Mesodermal cell (in vitro differentiated cells): ENCODE measurements around the gene ADGRD1.

Source experiments
- H3K27ac ChIP-seq: 2 replicates; pipeline ENCODE4 v1.7.0; 2013; ENCODE audit warnings: mild to moderate bottlenecking, low read depth, low read length, moderate library complexity; ENCODE audit not compliant: severe bottlenecking
- H3K36me3 ChIP-seq: 2 replicates; pipeline ENCODE4 v1.7.1; 2013; ENCODE audit warnings: mild to moderate bottlenecking, low read length, moderate library complexity; ENCODE audit not compliant: control insufficient read depth, insufficient read depth
- H3K4me1 ChIP-seq: one replicate; pipeline ENCODE4 v1.7.1; 2013; ENCODE audit warnings: mild to moderate bottlenecking, low read length; ENCODE audit not compliant: insufficient read depth, control insufficient read depth, poor library complexity, severe bottlenecking
- H3K4me3 ChIP-seq: 2 replicates; pipeline ENCODE4 v1.7.0; 2013; ENCODE audit warnings: low read length, control low read depth, mild to moderate bottlenecking; ENCODE audit not compliant: insufficient read depth, poor library complexity, severe bottlenecking; ENCODE audit errors: extremely low read depth
- H3K9me3 ChIP-seq: 2 replicates; pipeline ENCODE4 v1.7.1; 2013; ENCODE audit warnings: mild to moderate bottlenecking, low read length, moderate library complexity; ENCODE audit not compliant: control insufficient read depth
- WGBS, 2 experiments: methylation state at CpG; one replicate each; pipeline ENCODE4 v1.1.5; 2013; ENCODE audit warnings: missing lambda C conversion rate in 2 of 2; ENCODE audit not compliant: insufficient coverage in 2 of 2; 5-methylcytosine and 5-hydroxymethylcytosine counted together

Gene ADGRD1

DNA sequence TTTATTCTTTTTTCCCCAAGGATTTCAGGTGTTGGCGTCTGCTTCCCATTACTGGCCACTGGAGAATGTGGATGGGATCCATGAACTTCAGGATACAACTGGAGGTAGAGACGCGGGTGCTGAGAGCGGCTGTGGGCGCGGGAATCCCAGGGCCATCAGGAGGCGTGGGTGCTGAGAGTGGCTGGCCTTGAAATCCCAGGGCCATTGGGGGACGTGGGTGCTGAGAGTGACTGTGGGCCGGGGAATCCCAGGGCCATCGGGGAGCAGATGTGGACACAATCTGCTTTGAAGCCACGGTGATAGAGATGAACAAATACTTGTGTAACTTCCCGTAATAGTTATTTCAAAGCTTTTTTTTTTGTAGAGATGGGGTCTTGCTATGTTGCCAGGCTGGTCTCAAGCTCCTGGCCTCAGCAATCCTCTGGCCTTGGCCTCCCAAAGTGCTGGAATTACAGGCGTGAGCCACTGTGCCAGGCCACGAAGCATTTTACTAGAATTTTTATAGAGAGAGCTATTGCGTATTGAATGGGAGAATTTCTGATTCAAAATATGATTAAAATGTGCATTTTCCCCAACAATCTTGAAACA, 12.8 kb downstream of the ADGRD1 start:
- H3K4me3 ChIP-seq, result no peak overlapping the region
- H3K9me3 ChIP-seq, result no peaks in the 10 kb centered on the region
- H3K36me3 ChIP-seq, result no peaks in the 10 kb centered on the region
- no peak overlapping the region for H3K27ac ChIP-seq
- no peaks in the 10 kb centered on the region for H3K4me1 ChIP-seq
- WGBS, 2 experiments, result 91 to 96% methylated on average over 6 to 13 of the region's 15 CpGs

DNA sequence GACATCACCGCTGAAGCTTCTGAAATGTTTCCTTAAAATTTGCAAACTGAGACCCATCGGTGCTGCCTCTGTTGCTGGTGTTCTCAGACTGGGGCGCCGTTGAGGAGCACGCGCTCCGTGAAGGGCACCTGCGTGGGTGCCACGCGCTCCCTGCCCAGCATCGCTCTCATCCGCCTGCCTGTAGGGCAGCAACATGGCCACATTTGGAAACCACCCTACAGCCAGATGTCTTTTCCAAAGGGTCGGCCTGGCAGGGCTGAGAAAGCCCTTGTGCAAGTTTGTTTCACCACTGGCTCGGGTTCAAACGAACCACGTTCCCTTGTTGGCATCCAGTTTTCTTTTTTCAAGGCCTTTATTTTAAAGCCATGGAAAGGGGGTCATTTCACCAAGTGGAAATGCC, 13.9 kb downstream of the ADGRD1 start:
- H3K36me3 ChIP-seq, result no peaks in the 10 kb centered on the region
- no peak overlapping the region for H3K4me3 ChIP-seq
- 93 to 95% methylated on average over 16 of the region's 16 CpGs for WGBS, 2 experiments
- H3K9me3 ChIP-seq, result no peaks in the 10 kb centered on the region
- no peak overlapping the region for H3K27ac ChIP-seq
- no peaks in the 10 kb centered on the region for H3K4me1 ChIP-seq

DNA sequence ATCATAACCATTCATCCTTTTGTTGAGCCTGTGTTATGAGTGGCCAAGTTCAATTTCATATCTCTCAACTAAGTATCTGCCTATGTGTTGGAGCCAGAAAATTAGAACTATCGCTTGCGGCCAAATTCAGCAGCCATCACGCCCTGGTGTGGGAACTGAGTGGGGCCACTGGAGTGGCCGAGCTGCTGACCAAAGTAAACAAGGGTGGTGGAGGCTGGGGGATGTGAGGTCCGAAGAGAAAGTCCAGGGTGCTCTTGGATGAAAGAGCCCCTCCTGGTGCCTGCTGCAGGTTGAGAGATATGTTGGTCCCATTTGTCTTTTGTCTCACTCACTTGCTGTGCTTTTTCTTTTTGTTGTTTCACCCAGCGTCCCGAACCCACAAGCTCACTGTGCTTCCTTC, 14.9 kb downstream of the ADGRD1 start:
- WGBS, 2 experiments, result 86 to 97% methylated on average over 5 of the region's 7 CpGs
- H3K4me1 ChIP-seq, result no peaks in the 10 kb centered on the region
- no peaks in the 10 kb centered on the region for H3K36me3 ChIP-seq
- H3K4me3 ChIP-seq, result no peak overlapping the region
- no peak overlapping the region for H3K27ac ChIP-seq
- H3K9me3 ChIP-seq, result no peaks in the 10 kb centered on the region

DNA sequence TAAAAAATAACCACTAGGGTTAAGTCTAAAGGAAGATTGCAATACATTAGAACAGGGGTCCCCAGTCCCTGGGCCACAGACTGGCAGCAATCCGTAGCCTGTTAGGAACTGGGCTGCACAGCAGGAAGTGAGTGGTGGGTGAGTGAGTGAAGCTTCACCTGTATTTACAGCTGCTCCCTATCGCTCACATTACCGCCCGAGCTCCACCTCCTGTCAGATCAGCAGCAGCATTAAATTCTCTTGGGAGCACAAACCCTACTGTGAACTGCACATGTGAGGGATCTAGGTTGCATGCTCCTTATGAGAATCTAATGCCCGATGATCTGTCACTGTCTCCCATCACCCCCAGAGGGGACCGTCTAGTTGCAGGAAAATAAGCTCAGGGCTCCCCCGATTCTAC, 15.5 kb downstream of the ADGRD1 start:
- Histone ChIP-seq H3K9me3 (no peaks in the 10 kb centered on the region), H3K27ac (no peak overlapping the region), H3K4me3 (no peak overlapping the region), H3K36me3 (no peaks in the 10 kb centered on the region), H3K4me1 (no peaks in the 10 kb centered on the region)
- 78% methylated on average over 3 of the region's 7 CpGs; no CpG with 5 or more reads in 1 of the 2 experiments for WGBS, 2 experiments

DNA sequence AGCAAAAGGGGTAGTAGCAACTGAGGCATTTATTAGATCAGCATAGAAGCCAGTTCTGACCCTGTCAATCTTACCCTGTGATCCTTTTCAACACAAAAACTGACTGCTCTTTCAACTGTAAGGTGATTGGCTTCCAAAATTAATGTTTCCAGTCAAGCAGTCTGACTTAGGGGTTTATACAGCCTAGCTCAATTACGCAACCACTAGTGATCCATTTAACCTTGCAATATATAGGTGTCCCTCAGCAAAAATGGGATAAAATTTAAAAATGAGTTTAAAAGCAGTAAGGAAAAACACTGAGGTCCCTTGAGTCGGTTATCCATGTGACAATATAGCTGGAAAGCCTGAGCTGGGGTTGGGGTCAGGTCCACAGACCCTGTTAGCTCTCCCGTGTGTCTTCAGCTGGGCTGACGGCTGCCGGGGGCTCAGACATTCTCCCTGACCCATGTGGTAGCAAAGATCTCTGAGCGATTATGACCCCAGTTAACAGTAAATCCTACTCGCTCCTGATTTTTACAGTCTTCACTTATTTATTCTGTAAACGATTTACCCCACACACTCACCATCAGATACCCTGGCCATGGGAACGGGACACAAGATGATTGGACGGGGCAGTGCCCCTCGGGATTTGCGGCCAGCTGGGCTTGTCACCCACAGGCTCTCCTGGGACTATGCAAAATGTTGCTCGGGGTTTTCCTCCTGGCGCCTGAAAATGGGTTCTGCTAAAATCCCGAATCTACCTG, 16.6 kb downstream of the ADGRD1 start:
- H3K27ac ChIP-seq, result no peak overlapping the region
- H3K4me1 ChIP-seq, result no peaks in the 10 kb centered on the region
- no peak overlapping the region for H3K4me3 ChIP-seq
- no peaks in the 10 kb centered on the region for H3K36me3 ChIP-seq
- WGBS, 2 experiments, result 81 to 90% methylated on average over 14 of the region's 15 CpGs
- H3K9me3 ChIP-seq, result no peaks in the 10 kb centered on the region

DNA sequence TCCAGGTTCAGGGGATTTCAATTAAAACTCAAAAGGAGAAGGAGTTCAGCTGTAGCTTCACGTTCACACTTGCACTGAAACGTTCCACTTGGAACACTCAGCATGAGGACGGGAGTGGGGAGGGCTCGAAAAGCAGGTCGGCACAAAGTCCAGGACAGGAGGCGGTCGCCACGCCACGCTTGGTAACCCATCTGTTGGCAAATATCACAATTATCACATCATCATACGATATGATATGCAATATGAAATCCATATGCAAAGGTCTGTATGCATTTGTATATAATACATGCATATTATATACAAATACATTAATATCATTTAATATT, 17.2 kb downstream of the ADGRD1 start:
- Histone ChIP-seq H3K27ac (no peak overlapping the region), H3K4me1 (no peaks in the 10 kb centered on the region), H3K4me3 (no peak overlapping the region), H3K9me3 (no peaks in the 10 kb centered on the region), H3K36me3 (no peaks in the 10 kb centered on the region)
- WGBS, 2 experiments, result 100% methylated on average over 1 to 5 of the region's 10 CpGs

DNA sequence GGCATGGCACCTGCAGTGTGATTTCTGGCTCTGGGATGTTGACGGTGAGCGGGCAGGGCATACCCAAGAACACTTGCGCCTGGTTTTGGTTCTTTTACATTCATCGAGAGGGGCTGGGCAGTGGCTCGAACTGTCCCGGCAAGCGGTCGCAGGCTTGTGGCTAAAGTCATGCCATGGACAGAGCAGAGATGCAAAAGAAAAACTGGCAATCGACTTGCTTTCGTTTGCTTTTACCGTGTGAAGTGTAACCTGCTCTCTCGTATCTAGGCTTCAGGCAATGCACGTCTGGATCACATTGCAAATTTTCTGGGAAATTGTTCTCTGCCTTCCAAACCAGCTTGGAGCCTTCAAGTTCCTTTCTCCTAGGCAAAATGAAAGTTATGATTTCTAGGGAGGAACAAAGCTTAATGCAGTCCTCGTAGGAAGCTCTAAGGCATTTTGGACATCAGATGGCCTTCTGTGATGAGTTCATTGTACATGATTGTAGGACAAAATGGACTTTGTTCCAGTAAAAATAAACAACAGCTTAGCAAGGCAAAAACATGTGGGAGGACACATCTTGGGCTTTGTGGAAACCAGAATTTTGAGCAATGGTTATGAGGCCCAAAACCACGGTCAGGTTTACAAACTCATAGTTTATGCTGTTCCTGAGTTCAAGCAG, 18.3 kb downstream of the ADGRD1 start:
- H3K9me3 ChIP-seq, result no peaks in the 10 kb centered on the region
- H3K27ac ChIP-seq, result no peak overlapping the region
- H3K36me3 ChIP-seq, result no peaks in the 10 kb centered on the region
- 91 to 94% methylated on average over 15 of the region's 15 CpGs for WGBS, 2 experiments
- no peaks in the 10 kb centered on the region for H3K4me1 ChIP-seq
- no peak overlapping the region for H3K4me3 ChIP-seq

DNA sequence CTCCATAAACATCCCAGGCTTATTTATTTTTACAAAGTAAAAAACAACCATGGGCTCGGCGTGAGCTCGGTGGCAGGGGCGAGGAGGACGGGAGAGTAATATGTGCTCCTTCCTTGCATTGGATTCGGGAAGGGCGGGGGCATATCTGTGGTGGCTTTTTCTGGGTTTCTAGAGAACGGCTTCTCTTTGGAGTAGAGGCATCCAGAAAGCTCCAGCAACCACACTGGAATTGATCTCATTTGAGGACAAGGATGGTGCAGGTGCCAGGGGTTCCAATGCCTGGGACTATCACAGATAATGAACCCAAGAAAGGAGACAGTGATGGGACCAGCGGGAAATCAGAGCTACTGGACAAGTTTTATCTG, 18.9 kb downstream of the ADGRD1 start:
- H3K36me3 ChIP-seq, result no peaks in the 10 kb centered on the region
- H3K9me3 ChIP-seq, result no peaks in the 10 kb centered on the region
- 85 to 94% methylated on average over 4 to 9 of the region's 9 CpGs for WGBS, 2 experiments
- no peak overlapping the region for H3K4me3 ChIP-seq
- H3K4me1 ChIP-seq, result no peaks in the 10 kb centered on the region
- no peak overlapping the region for H3K27ac ChIP-seq

DNA sequence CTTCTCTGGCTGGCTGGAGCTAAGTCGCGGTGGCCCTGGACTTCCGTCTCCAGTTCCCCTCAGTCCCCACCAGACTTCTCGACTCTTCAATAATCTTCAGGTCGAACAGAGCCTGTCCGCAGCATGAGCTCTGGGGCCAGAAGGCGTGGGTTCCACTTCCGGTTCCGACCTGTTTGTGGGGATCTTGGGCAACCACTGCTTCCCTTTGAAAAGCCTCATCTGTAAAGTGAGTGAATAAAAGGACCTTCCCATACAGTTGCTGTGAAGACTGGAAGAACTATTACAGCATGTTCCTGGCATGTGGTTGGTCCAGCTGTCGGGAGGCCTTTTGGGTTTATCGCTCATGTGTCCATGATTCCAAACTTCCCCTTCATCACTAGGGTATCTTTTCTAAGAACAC, 19.4 kb downstream of the ADGRD1 start:
- H3K36me3 ChIP-seq, result no peaks in the 10 kb centered on the region
- H3K4me3 ChIP-seq, result no peak overlapping the region
- no peaks in the 10 kb centered on the region for H3K9me3 ChIP-seq
- H3K4me1 ChIP-seq, result no peaks in the 10 kb centered on the region
- WGBS, 2 experiments, result 91 to 99% methylated on average over 11 of the region's 11 CpGs
- H3K27ac ChIP-seq, result no peak overlapping the region

DNA sequence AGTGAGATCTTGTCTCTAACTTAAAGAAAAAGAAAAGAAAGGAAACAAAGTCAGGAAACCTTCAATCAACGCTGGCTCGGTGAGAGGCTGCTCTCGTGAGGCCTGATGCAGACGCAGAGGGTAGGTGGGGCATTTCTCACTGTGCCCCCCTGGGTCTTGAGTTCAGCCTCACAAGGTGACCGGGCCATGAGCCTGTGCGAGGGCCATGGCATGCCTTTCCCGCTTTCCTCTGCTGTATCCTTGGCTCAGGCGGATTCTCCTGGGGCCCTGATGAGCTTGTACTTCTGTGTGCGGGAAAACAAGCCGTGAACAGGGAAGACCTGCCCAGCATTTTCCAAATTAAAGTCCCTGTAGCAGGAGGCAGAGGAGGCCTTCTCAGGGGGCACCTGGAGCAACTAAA, 20.2 kb downstream of the ADGRD1 start:
- H3K36me3 ChIP-seq, result no peaks in the 10 kb centered on the region
- no peak overlapping the region for H3K4me3 ChIP-seq
- H3K27ac ChIP-seq, result no peak overlapping the region
- H3K9me3 ChIP-seq, result no peaks in the 10 kb centered on the region
- WGBS, 2 experiments, result 83 to 95% methylated on average over 10 of the region's 10 CpGs
- H3K4me1 ChIP-seq, result no peaks in the 10 kb centered on the region

DNA sequence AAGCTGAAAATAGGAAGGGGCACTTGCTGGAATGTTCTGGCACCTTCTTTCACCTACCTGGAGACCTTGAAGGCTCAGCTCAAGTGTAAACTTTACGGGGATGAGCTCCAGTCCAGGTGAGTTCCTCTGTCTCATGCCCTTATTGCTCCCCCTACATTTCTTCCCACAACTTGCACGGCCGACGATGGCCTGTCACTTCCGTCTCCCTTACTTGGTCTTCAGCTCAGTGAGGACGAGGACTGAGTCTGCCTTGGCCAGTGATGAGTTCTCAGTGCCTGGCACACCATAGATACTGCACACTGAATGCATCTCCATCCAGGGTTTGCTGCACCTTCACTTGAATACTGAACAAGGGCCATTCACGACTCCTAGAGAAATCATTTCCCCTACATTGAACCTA, 21.4 kb downstream of the ADGRD1 start:
- Histone ChIP-seq H3K9me3 (no peaks in the 10 kb centered on the region), H3K4me3 (no peak overlapping the region), H3K27ac (no peak overlapping the region), H3K4me1 (no peaks in the 10 kb centered on the region), H3K36me3 (no peaks in the 10 kb centered on the region)
- 84 to 92% methylated on average over 5 of the region's 7 CpGs for WGBS, 2 experiments
